Type B pancreatic cell (in vitro differentiated cells): ENCODE measurements around the gene SYPL1. TPM values are rescaled to one million over a fixed set of nuclear protein-coding genes. Genes with fewer than 3 reads are reported as not detected.

Experiments used
- DNase-seq: peaks from one replicate; pipeline ENCODE4 v3.0.0; 2021; ENCODE audit warnings: mixed read lengths; ENCODE audit not compliant: unreplicated experiment; ENCODE audit errors: extremely low spot score
- H3K27ac Mint-ChIP-seq: 2 replicates; pipeline ENCODE4 v1.8.0; 2021; ENCODE audit warnings: mild to moderate bottlenecking, mixed read lengths
- H3K27me3 Mint-ChIP-seq: 2 replicates; pipeline ENCODE4 v1.8.0; 2021; ENCODE audit warnings: mixed read lengths
- H3K36me3 Mint-ChIP-seq: 2 replicates; pipeline ENCODE4 v1.8.0; 2021; ENCODE audit warnings: mixed read lengths
- H3K4me1 Mint-ChIP-seq: one replicate; pipeline ENCODE4 v1.8.0; 2021; ENCODE audit warnings: mixed read lengths; ENCODE audit not compliant: unreplicated experiment
- H3K4me3 Mint-ChIP-seq: 2 replicates; pipeline ENCODE4 v1.8.0; 2021; ENCODE audit warnings: mild to moderate bottlenecking, mixed read lengths
- H3K9me3 Mint-ChIP-seq: 2 replicates; pipeline ENCODE4 v1.8.0; 2021; ENCODE audit warnings: mixed read lengths
- total RNA-seq: library from RNA; stranded (reverse); gene quantifications from 2 replicates; pipeline ENCODE4 v1.2.1, GENCODE V29; 2021; ENCODE audit warnings: low replicate concordance
- TF ChIP-seq, protein P1 (sequence below): fragments of 200-600 bp; sonication (generic); conservative IDR thresholded peaks from 2 replicates; pipeline ENCODE4 v1.5.0; 2021; ENCODE audit warnings: antibody characterized with exemption, mild to moderate bottlenecking

The SYPL1 gene
- total RNA-seq, 1 donor from 2014 or later: 59.0 TPM

DNA sequence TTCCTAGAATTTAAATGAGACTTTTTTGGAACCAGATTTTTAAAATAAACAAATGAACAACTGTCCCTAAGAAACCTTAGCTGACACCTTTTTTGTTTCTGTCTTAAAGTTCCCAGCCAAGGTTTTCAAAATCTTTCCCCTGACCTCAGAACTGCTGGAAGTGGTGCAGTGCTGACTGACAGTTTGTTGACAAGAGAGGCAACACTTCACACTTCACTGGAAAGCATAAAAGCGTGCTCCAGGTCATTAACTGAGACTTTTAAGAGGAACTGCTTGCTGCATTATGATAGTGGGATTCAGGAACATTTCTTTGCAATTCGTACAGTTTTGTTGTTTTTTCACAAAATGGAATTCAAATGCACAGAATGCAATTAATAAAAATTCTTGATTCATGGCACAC is 36.2 kb downstream of the SYPL1 start:
- H3K27ac Mint-ChIP-seq: no peak overlapping the region

DNA sequence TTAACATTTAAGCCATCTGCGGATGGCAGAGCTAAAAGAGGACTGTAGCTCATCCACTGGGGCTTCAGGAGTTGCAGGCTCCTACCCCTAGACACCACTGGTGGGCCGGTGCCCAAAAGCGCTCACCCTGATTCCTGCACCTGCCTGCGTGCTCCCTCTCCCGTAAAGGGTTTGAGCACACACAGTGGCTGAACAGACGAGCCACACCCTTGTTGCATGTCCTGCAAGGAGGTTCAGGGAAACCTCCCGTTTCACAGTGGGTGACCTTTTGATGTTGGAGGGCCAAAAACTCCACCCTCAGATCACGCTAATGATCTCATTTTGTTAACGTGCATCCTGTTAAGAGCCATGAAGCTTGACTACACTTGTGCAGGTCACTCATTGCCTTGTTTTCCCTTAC is 37.9 kb downstream of the SYPL1 start:
- TF ChIP-seq, protein P1, sequence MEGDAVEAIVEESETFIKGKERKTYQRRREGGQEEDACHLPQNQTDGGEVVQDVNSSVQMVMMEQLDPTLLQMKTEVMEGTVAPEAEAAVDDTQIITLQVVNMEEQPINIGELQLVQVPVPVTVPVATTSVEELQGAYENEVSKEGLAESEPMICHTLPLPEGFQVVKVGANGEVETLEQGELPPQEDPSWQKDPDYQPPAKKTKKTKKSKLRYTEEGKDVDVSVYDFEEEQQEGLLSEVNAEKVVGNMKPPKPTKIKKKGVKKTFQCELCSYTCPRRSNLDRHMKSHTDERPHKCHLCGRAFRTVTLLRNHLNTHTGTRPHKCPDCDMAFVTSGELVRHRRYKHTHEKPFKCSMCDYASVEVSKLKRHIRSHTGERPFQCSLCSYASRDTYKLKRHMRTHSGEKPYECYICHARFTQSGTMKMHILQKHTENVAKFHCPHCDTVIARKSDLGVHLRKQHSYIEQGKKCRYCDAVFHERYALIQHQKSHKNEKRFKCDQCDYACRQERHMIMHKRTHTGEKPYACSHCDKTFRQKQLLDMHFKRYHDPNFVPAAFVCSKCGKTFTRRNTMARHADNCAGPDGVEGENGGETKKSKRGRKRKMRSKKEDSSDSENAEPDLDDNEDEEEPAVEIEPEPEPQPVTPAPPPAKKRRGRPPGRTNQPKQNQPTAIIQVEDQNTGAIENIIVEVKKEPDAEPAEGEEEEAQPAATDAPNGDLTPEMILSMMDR: no peak
- no peak overlapping the region for H3K4me3 Mint-ChIP-seq
- no peaks in the 10 kb centered on the region for H3K36me3 Mint-ChIP-seq
- peaks cover 25% of the 10 kb centered on the region for H3K4me1 Mint-ChIP-seq
- no peak overlapping the region for H3K27ac Mint-ChIP-seq
- no peak for DNase-seq
- H3K27me3 Mint-ChIP-seq: no peaks in the 10 kb centered on the region
- no peaks in the 10 kb centered on the region for H3K9me3 Mint-ChIP-seq

More for the DNA sequence above, 36.2 kb downstream of the SYPL1 start:
- Mint-ChIP-seq H3K36me3 (no peaks in the 10 kb centered on the region), H3K4me1 (peaks cover 14% of the 10 kb centered on the region), H3K27me3 (no peaks in the 10 kb centered on the region), H3K9me3 (no peaks in the 10 kb centered on the region), H3K4me3 (no peak overlapping the region)
- DNase-seq: no peak
- TF ChIP-seq, protein P1: no peak

DNA sequence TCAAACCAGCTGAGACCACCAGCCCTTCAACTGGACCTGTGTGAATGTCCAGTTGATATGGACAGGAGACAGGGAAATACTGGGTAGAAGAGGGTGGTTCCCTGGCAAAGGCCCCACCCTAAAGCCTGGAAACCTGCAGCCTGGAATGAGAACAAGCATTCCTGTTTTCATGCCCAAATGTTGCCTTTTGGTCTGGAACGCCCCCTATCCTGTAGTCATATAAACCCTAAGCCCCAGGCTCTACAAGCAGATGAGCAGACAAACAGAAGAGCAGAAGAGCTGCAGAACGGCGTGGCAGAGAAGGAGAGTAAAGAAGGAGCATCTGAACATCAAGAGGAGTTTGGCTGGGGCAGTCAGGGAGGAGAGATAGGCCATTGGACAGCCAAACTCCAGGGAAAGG is 38.4 kb downstream of the SYPL1 start:
- peaks cover 30% of the 10 kb centered on the region for H3K4me1 Mint-ChIP-seq
- H3K9me3 Mint-ChIP-seq: no peaks in the 10 kb centered on the region

DNA sequence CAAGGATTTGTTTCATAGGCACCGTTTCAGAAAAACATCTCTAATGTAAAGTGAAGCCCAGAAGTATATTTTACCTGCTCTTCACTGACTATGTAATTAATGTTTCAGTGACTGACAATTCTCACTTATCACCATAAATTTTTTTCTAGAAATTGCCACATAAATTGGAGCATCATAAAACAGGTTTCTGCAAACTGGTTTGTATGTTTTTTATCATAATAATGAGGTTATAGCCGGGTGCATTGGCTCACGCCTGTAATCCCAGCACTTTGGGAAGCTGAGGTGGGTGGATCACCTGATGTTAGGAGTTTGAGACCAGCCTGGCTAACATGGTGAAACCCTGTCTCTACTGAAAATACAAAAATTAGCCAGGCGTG is 39.4 kb downstream of the SYPL1 start:
- TF ChIP-seq, protein P1: no peak
- DNase-seq: no peak
- peaks cover 3% of the 10 kb centered on the region for H3K27me3 Mint-ChIP-seq
- H3K36me3 Mint-ChIP-seq: no peaks in the 10 kb centered on the region
- H3K9me3 Mint-ChIP-seq: no peaks in the 10 kb centered on the region
- H3K4me1 Mint-ChIP-seq: peaks cover 32% of the 10 kb centered on the region
- no peak overlapping the region for H3K4me3 Mint-ChIP-seq
- H3K27ac Mint-ChIP-seq: peak overlapping the region; percentile 90

More for the DNA sequence above, 38.4 kb downstream of the SYPL1 start:
- Mint-ChIP-seq H3K27me3 (peaks cover under 1% of the 10 kb centered on the region), H3K4me3 (no peak overlapping the region), H3K36me3 (no peaks in the 10 kb centered on the region), H3K27ac (no peak overlapping the region)
- DNase-seq: no peak
- TF ChIP-seq, protein P1: no peak

DNA sequence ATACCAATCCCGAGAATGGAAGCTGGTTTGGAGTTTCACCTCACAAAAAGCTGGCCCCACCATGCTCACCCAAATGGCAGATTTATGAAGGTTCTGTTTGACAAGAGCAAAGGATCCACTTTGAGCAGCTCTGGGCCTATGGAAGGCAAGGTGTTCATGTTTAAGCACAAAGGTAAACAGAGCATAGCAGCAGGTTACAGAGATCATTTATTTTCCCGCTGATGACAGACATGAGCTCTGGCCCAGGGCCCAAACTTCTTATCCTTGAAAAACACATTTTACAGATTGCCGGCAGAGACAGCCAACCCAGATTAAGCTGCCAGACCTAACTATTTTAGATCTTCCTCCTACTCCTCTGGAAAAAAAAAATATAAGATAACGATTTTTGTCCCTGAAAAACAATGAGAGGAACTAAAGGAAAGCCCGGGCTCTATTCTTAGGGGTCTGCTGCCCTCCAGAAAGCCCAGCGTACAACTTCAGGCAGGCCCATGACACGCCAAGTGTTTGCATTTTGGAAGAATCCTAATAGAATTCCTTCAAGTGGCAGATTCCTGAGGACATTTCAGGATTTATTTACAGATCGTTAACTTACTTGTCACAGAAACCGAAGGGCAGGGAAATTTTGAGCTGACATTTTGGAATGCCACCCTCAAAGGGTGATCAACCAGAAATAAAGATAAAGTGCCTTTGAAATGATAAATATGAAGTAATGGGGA is 40.0 kb downstream of the SYPL1 start:
- no peaks in the 10 kb centered on the region for H3K9me3 Mint-ChIP-seq
- no peaks in the 10 kb centered on the region for H3K36me3 Mint-ChIP-seq
- TF ChIP-seq, protein P1: no peak
- H3K4me1 Mint-ChIP-seq: peaks cover 32% of the 10 kb centered on the region
- H3K4me3 Mint-ChIP-seq: peak overlapping the region; percentile 57
- peak overlapping the region; percentile 90 for H3K27ac Mint-ChIP-seq
- H3K27me3 Mint-ChIP-seq: peaks cover 3% of the 10 kb centered on the region
- no peak for DNase-seq
